ENCODE results near the gene MARK2.

The MARK2 gene

DNA sequence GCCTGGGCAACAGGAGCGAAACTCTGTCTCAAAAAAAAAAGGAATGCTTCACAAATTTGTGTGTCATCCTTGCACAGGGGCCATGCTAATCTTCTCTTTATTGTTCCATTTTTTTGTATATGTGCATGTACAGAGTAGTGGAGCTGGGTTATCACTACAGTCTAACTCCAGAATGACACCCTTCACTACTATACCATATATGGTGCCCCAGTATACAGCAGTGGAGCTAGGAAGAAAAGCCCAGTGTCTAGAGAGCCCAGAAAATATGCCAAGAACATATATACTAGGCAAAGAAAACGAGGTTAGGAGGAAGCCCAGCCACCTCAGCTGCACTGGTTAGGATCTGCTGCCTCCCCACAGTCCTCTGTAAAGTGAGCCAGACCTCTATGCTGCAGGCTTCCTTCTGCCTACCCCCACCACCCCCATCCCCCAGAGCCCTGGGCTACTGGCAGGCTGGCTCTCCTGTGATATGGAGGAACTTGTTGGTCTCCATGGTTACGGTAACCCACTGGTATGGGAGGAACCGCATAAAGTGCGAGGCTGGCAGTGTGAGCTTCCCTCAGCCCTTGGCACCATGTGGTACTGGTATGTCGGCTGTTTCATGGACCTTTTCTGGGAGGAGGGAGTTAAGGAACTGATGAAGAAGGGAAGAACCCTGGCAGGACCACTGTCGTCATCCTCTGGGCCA, 43.8 kb downstream of the MARK2 start:
- peak in 2 of 14 donors; percentile 23 to 25 for DNase-seq

DNA sequence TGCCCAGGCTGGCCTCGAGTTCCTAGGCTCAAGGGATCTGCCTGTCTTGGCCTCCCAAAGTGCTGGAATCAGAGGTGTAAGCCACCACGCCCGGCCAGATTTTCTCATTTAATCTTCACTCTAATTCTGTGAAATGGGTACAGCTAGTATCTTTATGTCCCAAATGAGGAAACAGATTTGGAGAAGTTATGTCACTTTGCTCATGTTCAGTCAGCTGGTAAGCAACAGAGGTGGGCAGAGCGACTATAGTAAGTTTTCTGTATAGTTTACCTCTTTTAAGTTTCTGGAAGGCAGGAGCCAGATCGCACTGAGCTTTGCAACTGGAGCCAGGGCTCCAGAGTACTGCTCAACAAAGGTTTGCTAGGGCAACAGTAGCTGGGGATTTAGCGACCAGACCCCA, 44.9 kb downstream of the MARK2 start:
- no peak for DNase-seq

DNA sequence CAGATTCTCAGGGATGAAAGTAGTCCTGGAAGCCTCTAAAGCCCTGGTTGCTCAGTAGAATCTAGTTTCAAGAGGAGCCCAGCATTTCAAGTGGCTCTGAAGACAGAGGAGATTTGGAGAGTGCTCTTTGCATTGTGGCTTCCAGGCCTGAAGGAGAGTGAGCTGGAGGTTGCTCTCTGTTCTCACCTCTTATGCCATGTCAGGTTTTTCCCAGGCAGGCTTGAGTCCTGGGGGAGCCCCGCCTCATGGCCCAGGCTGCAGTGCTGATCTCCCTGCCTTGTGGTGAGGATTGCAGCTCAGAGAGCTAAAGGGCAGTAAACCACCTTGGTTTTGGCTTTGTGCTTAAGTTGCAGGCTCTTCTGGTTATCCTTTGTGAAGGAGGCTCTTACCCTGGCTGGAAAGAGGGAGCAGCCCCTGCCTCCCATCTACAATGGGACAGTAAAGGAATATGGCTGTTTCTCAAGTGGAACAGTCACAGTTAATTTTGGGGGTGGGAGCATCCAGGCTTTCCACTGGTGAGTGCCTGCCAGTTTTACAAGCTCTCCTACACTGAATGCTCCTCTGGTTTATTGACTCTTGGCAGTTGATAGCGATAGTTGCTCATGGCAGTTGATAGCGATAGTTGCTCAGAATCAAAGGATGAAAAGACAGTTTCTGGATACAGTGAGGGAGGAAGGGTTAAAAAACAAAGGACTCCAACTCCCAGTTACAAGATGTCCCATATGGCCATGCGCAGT, 45.5 kb downstream of the MARK2 start:
- no peak for DNase-seq

DNA sequence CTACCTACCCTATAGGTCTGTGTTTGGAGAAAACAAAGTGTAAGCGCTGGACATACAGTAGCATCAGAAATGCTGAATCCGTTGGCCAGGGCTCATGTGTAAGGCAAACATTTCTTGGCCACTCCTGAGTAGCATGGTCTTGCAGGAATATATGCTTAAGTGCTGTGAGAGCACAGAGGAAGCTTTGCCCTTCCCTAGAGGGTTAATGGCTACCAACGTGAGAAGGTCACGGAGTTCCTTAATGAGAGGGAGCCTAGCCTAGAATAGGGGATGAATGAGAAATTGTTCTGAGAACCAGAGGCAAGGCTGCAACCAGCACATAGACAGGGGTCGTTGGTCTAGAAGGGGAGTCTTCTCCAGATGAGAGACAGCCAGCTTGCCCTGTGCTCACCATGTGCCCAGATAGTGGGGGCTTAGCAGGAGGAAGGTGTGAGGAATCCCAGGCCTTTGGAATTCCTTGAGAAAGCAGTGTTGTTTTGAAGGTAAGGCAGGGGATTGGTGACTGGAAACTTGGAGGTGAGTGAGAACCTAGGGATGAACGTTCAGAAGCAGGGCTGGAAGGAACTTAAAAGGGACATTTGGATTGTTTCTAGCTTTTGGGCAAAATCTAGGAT, 48.6 kb downstream of the MARK2 start:
- DNase-seq: no peak

DNA sequence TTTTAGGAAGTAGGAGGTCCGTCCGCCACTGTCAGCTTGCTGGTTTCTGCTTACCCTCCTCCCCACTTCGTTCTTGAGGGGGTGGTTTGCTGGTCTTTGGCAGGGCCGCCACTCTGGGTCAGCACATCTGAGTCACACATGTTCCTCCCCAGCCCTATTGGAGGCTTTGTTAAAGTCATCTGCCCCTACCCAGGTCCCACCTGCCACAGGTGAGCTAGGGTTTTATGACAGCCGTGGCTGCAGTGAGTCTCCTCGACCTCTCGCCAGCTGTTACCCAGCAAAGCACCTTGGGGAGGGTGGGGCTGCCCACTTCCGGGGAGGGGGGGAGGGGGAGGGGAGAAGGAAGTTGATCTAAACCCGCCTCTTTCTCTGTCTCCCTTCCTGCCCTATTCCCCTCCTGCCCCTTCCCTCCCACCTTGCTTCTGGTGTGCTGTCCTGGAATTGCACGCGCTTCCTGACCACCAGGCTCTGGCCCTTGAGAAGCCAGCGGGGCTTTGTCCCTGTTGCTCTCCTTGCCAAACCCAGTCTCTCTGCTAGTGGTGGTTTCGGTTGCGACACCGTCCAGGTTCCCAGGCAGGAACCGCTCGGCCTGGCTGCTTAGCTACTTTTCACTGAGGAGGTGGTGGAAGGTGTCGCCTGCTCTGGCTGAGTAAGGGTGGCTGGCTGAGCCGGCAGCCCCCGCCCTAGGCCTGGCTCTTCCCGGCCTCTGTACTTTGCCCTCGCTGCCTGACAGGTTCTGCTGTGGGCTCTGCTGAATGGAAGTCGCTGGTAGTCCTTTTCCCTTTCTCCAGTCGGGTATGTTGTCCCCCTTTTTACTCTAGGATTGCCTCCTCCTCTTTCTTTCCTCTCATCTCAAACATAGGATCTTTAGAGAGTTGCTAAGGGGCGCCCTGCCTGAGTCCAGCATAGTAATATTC, 49.5 kb downstream of the MARK2 start:
- DNase-seq: peak in 8 of 14 donors; percentile 24 to 64 (median 46)

DNA sequence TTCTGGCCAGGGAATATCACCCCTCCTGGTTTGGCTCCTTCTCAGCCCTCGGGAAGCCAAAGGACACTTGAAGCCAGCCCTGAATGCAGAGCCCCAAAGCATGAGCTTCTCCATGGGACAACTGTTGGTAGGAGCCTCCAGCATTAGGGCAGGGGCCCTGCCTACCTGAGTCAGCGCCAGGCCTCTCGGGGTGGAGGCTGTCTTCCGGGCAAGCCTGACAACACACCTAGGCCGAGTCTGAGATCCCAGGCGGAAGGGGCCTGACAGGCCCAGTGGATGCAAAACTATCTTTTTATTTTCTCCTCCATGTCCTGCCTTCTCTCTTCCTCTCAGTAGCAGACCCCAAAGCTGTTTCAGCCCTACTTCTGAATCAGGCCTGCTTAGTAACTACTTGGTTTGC, 50.4 kb downstream of the MARK2 start:
- DNase-seq: no peak

DNA sequence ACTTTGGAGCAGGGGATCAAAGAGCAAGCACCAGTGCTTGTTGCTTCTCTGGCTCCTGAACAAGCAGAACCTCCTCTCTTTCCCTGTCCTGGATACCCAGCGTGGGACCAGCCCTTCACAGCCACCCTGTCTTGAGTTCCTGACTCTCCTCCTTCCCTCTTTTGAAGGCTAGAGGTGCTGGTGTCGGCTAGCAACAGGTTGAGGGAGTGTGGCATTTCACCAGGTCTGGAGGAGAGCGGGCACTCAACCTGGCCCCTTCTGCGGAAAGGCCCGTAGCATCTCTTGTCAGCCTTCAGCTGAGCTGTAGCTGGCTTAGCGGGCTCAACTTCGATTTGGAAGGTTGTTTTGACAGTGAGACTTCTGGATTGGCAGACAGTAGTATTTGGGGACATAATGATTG, 51.5 kb downstream of the MARK2 start:
- DNase-seq: no peak

DNA sequence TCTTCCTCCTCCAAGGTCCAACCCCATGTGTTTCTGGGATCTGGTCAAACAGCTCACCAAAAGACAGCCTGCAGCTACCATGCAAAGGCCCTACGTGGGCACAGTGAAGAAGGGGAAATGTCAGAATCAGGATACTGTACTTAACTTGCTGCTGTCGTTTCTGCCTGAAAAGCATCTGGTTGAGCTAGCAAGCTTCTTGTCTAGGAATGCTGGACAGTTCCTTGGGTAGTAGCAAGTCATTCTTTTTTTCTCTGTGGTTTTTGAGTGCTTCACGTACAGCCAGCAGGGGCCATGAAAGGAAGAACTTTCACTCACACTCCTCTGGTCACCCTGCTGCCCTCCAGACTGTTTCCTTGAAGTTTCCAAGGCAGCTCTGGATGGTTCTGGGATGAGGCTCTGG, 53.3 kb downstream of the MARK2 start:
- DNase-seq: no peak

DNA sequence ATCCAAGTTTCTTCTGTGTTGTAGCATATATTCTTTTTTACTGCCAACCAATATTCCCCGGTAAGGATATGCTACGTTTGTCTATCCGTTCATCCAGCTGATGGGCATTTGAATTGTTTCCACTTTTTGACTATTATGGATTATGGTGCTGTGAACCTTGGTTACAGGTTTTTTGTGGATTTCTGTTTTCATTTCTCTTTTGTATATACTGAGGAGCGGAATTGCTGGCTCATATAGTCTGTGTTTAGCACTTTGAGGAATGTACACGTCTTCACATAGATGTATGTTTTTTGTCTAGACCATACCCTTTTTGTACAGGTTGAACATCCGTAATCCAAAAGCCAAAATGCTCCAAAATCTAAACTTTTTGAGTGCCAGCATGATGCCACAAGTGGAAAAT, 54.4 kb downstream of the MARK2 start:
- DNase-seq: no peak

DNA sequence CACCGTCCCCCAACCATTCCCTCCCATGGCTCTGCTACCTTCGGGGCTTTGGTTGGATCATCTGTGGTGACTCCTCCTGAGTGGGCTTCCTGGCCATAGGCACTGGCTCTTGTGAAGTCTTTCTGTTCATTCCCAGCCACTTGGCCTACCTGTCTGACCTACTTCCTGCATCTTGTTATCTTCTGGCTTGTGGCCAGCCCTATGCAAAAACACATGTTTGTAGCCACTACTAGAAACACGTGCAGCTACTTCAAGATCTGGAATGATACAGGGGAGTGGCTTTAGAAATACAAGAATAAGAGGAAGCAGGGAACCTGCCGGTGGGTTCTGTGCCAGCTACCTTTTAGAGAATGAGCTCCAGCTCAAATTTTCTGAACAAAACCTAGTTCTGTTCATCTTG, 57.2 kb downstream of the MARK2 start:
- no peak for DNase-seq

DNA sequence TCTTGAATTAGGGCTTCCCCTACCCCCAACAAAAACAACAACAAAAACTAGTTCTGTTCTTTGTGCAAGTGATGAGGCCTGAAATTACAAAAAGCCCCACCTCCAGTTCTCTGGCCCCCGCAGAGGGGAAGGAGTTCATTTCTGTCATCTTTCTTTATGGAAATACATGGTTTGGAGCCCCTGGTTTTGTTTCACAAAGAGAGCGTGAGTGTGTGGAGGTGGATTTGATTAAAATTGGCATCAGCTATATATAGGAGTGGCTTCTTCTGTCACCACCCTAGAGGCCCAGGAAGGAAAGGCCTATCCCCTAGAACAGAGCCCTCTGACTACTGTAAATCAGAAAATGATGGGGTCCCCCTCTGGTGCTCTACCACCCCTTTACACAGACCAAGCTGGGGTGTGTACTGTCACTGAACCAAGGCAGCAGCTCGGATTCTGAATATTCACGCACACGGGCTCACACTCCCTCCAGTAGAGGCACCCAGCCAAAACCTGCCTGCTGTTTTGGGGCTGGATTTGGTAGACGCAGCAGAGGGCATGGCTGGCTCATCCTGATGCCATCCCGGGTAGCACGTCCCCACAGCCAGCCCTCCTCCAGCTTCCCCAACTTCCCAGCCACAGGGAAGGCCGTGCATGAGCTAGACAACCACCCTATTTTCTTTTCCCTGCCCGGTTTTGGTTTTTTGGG, 58.7 kb downstream of the MARK2 start:
- DNase-seq: no peak

DNA sequence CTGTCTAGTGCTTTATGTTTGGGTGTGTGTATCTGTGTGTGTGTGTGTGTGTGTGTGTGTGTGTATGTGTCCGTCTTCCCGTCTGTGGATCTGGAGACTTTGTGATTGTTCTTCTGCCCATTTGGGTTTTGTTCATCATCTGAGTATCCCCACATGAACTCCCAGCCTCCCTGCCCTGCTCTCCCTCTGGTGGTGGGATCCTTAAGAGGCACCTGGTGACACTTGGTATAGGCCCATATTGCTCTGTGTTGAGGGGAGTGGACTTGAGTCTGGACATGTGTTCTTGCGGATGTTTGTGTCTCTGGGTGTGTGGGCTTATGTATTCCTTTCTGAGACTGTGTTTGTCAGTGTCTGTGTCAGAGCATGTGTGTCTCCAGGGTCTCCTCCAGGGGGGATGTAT, 62.8 kb downstream of the MARK2 start:
- DNase-seq: no peak

DNA sequence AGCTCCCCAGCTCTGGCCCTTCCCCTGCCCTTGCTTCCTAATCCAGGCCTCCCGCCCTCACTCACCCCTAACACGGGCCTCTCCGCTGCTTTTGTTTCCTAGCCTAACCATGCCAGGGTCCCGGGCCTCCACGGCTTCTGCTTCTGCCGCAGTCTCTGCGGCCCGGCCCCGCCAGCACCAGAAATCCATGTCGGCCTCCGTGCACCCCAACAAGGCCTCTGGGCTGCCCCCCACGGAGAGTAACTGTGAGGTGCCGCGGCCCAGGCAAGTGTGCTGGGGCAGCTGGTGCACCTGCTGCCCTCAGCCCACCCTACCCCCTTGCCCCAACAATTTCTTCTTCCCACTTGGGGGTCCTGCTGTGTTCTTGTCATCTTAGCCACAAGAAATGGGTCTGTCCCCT, 65.0 kb downstream of the MARK2 start:
- no peak for DNase-seq

DNA sequence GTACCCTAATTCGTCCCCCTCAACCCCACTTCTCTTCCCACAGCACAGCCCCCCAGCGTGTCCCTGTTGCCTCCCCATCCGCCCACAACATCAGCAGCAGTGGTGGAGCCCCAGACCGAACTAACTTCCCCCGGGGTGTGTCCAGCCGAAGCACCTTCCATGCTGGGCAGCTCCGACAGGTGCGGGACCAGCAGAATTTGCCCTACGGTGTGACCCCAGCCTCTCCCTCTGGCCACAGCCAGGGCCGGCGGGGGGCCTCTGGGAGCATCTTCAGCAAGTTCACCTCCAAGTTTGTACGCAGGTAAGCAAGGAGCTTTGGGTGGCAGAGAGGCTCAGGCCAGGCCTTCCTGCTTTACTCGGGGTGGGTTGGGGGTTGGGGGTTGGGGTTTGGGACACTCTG, 65.8 kb downstream of the MARK2 start:
- DNase-seq: no peak

DNA sequence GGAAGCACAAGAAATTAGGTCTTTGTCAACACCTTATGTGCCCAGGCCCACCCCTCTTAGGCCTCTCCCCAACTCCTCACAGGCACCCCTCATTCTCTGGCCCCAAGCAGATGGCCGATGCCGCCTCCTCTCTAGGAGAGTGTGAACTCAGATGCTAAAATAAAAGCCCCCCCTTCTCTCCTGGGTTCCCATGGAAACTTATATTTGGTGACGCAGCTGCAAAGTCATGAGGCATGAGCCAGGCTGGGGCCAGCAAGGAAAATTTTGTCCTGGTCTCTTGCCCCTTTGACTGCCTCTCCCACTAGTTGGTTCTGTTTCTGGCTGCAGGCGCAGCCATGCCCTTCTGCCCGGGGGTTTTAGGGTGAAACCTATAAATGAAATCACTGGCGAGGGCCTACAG, 66.3 kb downstream of the MARK2 start:
- DNase-seq: no peak

DNA sequence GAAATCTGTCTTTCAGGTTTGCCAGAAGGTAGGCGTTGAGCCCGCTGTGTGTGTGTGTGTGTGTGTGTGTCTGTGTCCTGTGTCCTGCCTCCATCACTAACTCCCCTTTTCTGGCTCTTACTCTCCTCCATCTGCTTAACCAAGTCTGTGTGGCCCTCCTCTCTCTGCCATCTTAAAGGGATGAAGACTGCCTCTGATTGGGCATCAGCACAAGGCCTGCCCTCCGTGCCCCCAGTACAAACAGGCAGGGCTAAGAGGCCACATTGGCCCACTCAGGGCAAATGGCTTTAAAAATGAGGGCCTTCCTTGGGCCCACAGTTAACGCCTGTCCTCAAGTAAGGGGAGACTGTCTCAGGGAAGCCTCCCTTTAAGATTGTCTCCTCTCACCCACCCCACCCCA, 67.2 kb downstream of the MARK2 start:
- DNase-seq: no peak

DNA sequence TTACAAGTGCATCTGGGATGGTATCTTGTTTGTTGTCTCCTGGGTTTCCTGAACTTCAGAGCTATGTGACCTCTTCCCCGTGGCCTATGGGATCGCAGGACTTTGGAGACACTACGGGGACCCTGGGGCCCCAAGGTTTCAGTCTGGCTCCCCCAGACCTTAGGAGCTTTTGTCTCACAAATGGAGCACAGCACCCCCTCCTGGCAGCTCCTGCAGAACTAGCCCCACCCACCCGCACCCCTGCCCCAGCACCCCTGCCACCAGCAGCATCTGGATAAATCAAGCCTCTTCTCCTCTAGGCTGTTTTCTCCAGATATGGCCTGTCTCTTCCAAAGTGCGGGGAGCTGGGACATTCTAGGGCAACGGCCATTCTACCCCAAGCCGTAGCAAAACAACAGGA, 67.7 kb downstream of the MARK2 start:
- DNase-seq: peak in 1 of 14 donors; percentile 15

DNA sequence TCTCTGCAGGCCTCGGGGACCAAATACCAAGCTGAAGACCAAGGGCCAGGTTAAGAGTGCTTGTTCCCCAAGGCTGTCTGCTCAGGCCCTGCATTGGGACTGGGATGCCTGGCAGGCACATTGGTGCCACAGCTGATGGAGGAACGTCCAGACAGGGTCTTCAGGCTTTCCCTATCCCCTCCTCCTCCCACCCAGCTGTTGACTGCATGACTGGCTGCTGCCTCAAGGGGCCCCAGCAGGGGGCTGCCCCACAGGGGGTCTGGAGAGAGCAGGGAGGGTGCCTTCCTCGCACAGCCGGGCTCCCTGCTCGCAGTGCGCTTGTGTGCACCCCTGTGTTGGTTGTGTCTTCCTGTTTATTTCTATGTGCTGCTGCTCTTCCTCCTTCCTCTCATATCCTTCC, 68.2 kb downstream of the MARK2 start:
- DNase-seq: no peak

DNA sequence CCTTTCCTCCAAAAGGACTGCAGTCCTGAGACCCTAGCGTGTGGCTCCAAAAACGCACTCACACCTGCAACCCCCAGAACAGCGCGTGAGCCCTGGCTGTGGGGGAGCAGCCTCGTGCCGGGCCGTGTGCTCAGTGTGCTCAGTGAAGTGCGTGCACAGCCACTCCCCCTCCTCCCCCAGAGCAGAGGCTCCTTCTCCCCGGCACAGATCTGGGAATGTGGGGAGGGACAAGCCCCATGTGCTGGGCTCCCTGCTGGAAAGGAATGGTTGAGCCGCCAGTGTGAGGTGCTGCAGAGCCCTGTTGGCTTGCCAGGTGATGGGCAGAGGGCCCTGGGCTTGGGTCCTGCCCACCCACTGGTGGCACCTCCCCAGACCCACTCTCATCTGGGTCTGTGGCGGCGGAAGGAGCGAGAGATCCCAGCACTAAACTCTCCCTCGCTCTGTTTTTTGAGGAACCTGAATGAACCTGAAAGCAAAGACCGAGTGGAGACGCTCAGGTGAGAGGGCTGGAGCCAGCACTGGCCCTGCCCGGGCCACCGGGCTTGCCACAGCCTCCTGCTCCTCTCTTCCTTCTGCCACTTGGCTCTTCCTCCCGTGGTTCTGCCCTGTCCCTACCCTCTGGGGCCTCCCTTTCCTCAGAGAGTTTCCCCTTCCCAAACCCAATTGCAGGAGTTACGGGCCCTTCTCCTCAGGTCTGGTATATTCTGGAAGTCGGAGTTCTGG, 69.1 kb downstream of the MARK2 start:
- DNase-seq: no peak

DNA sequence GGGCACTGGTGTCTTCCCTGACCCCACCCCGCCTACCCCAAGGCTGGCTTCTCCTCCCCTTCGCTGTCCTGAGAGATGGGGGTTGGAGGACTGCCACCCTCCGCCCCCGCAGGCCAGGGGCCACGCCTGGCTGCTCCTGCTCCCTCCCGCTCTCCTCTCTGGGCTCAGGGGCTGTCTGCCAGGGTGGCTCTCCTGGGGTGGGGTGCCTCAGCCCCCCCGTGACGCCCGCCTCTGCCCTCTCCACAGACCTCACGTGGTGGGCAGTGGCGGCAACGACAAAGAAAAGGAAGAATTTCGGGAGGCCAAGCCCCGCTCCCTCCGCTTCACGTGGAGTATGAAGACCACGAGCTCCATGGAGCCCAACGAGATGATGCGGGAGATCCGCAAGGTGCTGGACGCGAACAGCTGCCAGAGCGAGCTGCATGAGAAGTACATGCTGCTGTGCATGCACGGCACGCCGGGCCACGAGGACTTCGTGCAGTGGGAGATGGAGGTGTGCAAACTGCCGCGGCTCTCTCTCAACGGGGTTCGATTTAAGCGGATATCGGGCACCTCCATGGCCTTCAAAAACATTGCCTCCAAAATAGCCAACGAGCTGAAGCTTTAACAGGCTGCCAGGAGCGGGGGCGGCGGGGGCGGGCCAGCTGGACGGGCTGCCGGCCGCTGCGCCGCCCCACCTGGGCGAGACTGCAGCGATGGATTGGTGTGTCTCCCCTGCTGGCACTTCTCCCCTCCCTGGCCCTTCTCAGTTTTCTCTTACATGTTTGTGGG, 69.9 kb downstream of the MARK2 start:
- DNase-seq: peak in 4 of 14 donors; percentile 27 to 50 (median 38)
